Activated B cell treated with CpG ODN at 0.5 μM for 24 hours (primary cell): Measurements from ENCODE around the gene PRTFDC1. TPM values are rescaled to one million over a fixed set of nuclear protein-coding genes. Genes with fewer than 3 reads are reported as not detected.
A peak's percentile ranks its signal among the peaks of the same experiment; 100 is the strongest.

Experiments used
- ATAC-seq: fragments of 200-7000 bp; cut with Tn5 transposase; one replicate; pipeline ENCODE4 v1.10.0; 2021; ENCODE audit warnings: low read depth, mild to moderate bottlenecking, moderate library complexity
- CTCF ChIA-PET: fragments of 350-600 bp; sonication (Branson Sonifier 250); formaldehyde crosslinking; loops from one replicate; lab custom pipeline; 2021; ENCODE audit warnings: antibody characterized with exemption; lab: Charles Lee
- POLR2A ChIA-PET: fragments of 350-600 bp; sonication (Branson Sonifier 250); formaldehyde crosslinking; loops from one replicate; lab custom pipeline; 2021; ENCODE audit warnings: antibody characterized with exemption; lab: Charles Lee
- DNase-seq: peaks from one replicate; pipeline ENCODE4 v3.0.0; 2022
- H3K27ac Mint-ChIP-seq: one replicate; pipeline ENCODE4 v1.8.0; 2020; ENCODE audit warnings: mixed read lengths
- H3K27me3 Mint-ChIP-seq: one replicate; pipeline ENCODE4 v1.8.0; 2021; ENCODE audit warnings: mixed read lengths
- H3K36me3 Mint-ChIP-seq: one replicate; pipeline ENCODE4 v1.8.0; 2021; ENCODE audit warnings: low read depth, mixed read lengths
- H3K4me1 Mint-ChIP-seq: one replicate; pipeline ENCODE4 v1.8.0; 2021; ENCODE audit warnings: mixed read lengths
- H3K4me3 Mint-ChIP-seq: one replicate; pipeline ENCODE4 v1.8.0; 2020; ENCODE audit warnings: mild to moderate bottlenecking, mixed read lengths
- H3K9me3 Mint-ChIP-seq: one replicate; pipeline ENCODE4 v1.8.0; 2020; ENCODE audit warnings: mixed read lengths
- CTCF ChIP-seq: fragments of 200-600 bp; IDR thresholded peaks from one replicate; pipeline ENCODE4 v1.8.0; 2022; ENCODE audit warnings: antibody characterized with exemption, mild to moderate bottlenecking
- intact Hi-C: fragments of 100-400 bp; cut with micrococcal nuclease; formaldehyde crosslinking; loops from one replicate; pipeline ENCODE4 v1.15.1; 2024
- total RNA-seq: library from RNA; stranded (reverse); gene quantifications from 2 replicates; pipeline ENCODE4 v1.2.3, GENCODE V29; 2022

Gene PRTFDC1
- total RNA-seq, 1 donor from 2014 or later = not detected

GRCh38 chr10:24931236-24931635, 21.2 kb downstream of the PRTFDC1 start:
- Mint-ChIP-seq H3K9me3 (peaks cover 2% of the 10 kb centered on the region), H3K36me3 (no peaks in the 10 kb centered on the region), H3K27ac (no peak overlapping the region), H3K4me1 (peaks cover 17% of the 10 kb centered on the region), H3K27me3 (no peaks in the 10 kb centered on the region), H3K4me3 (no peak overlapping the region)
- TF ChIP-seq CTCF = no peak
- intact Hi-C loops = no loop called here
- CTCF ChIA-PET = no interaction called here
- no peak for ATAC-seq
- POLR2A ChIA-PET = no interaction called here
- no peak for DNase-seq

- DNase-seq (no peak), ATAC-seq (peak; percentile 64)
- Mint-ChIP-seq H3K9me3 (peaks cover 2% of the 10 kb centered on the region), H3K27ac (no peak overlapping the region), H3K4me3 (no peak overlapping the region), H3K36me3 (no peaks in the 10 kb centered on the region), H3K27me3 (no peaks in the 10 kb centered on the region), H3K4me1 (peaks cover 17% of the 10 kb centered on the region)
- no peak for TF ChIP-seq CTCF
- CTCF ChIA-PET = no interaction called here
- intact Hi-C loops = no loop called here
- POLR2A ChIA-PET = no interaction called here
Observed at GRCh38 chr10:24930427-24930826, 22.0 kb downstream of the PRTFDC1 start.

- DNase-seq (no peak), ATAC-seq (no peak)
- CTCF ChIA-PET = no interaction called here
- intact Hi-C loops = no loop called here
- POLR2A ChIA-PET = no interaction called here
- no peak for TF ChIP-seq CTCF
- no peak overlapping the region for H3K27ac Mint-ChIP-seq
- H3K27me3 Mint-ChIP-seq = no peaks in the 10 kb centered on the region
- no peak overlapping the region for H3K4me3 Mint-ChIP-seq
- peaks cover 2% of the 10 kb centered on the region for H3K9me3 Mint-ChIP-seq
- H3K36me3 Mint-ChIP-seq = no peaks in the 10 kb centered on the region
- H3K4me1 Mint-ChIP-seq = peaks cover 17% of the 10 kb centered on the region
Observed at GRCh38 chr10:24929904-24930303, 22.5 kb downstream of the PRTFDC1 start.

- H3K36me3 Mint-ChIP-seq = peaks cover 5% of the 10 kb centered on the region
- POLR2A ChIA-PET = no interaction called here
- DNase-seq = no peak
- no peak overlapping the region for H3K27ac Mint-ChIP-seq
- peaks cover 17% of the 10 kb centered on the region for H3K4me1 Mint-ChIP-seq
- CTCF ChIA-PET = no interaction called here
- intact Hi-C loops = no loop called here
- ATAC-seq = no peak
- H3K9me3 Mint-ChIP-seq = peaks cover 7% of the 10 kb centered on the region
- H3K4me3 Mint-ChIP-seq = no peak overlapping the region
- no peak for TF ChIP-seq CTCF
- H3K27me3 Mint-ChIP-seq = no peaks in the 10 kb centered on the region
Observed at GRCh38 chr10:24929056-24929544, 23.3 kb downstream of the PRTFDC1 start.

GRCh38 chr10:24928163-24928562, 24.2 kb downstream of the PRTFDC1 start:
- Mint-ChIP-seq H3K36me3 (peaks cover 6% of the 10 kb centered on the region), H3K27me3 (no peaks in the 10 kb centered on the region), H3K27ac (no peak overlapping the region), H3K4me1 (peaks cover 17% of the 10 kb centered on the region), H3K9me3 (peaks cover 9% of the 10 kb centered on the region), H3K4me3 (no peak overlapping the region)
- no peak for DNase-seq
- ATAC-seq = no peak
- ChIA-PET POLR2A (no interaction called here), CTCF (no interaction called here)
- TF ChIP-seq CTCF = no peak
- intact Hi-C loops = no loop called here
